CD4-positive, alpha-beta memory T cell (primary cell): ENCODE data around the gene GABRB1. TPM values are rescaled to one million over a fixed set of nuclear protein-coding genes. Genes with fewer than 3 reads are reported as not detected.

ENCODE experiments used
- CTCF ChIA-PET: fragments of 350-600 bp; sonication (Branson Sonifier 250); formaldehyde crosslinking; loops from one replicate; lab custom pipeline; 2021; ENCODE audit warnings: inconsistent platforms; ENCODE audit not compliant: partially characterized antibody; lab: Charles Lee
- POLR2A ChIA-PET: fragments of 350-600 bp; sonication (Branson Sonifier 250); formaldehyde crosslinking; loops from one replicate; lab custom pipeline; 2021; ENCODE audit not compliant: partially characterized antibody; lab: Charles Lee
- DNase-seq, 5 donors: peaks; one replicate each; pipeline versions ENCODE4 v3.0.0 to v3.0.0-alpha.2; 2020 to 2022; ENCODE audit warnings: mixed read lengths in 1 of 5
- H3K27ac ChIP-seq: one replicate; pipeline ENCODE4 v1.7.0; 2013; ENCODE audit warnings: low read depth, low read length
- H3K27me3 ChIP-seq: 2 replicates; pipeline ENCODE4 v1.7.0; 2013; ENCODE audit warnings: mild to moderate bottlenecking, low read length, moderate library complexity; ENCODE audit not compliant: insufficient read depth
- H3K36me3 ChIP-seq: 2 replicates; pipeline ENCODE4 v1.7.0; 2013; ENCODE audit warnings: mild to moderate bottlenecking, low read length, moderate library complexity; ENCODE audit not compliant: insufficient read depth
- H3K4me1 ChIP-seq: 2 replicates; pipeline ENCODE4 v1.7.0; 2013; ENCODE audit warnings: mild to moderate bottlenecking, low read length, moderate library complexity; ENCODE audit not compliant: insufficient read depth
- H3K4me3 ChIP-seq, 2 donors: one replicate each; pipeline ENCODE4 v1.7.0; 2013; ENCODE audit warnings: low read length in 2 of 2, mild to moderate bottlenecking in 1 of 2
- H3K9me3 ChIP-seq, 2 donors: one replicate each; pipeline ENCODE4 v1.7.0; 2013; ENCODE audit warnings: low read length in 2 of 2, control low read depth in 1 of 2; ENCODE audit not compliant: control insufficient read depth in 1 of 2
- H3K27ac Mint-ChIP-seq, 7 donors: one replicate each; pipeline ENCODE4 v1.8.0; 2020 to 2021; ENCODE audit warnings: mixed read lengths in 7 of 7, mild to moderate bottlenecking in 6 of 7, inconsistent platforms in 3 of 7, moderate library complexity in 3 of 7
- H3K27me3 Mint-ChIP-seq, 2 donors: one replicate each; pipeline ENCODE4 v1.8.0; 2020 to 2021; ENCODE audit warnings: mixed read lengths in 2 of 2
- H3K36me3 Mint-ChIP-seq, 2 donors: one replicate each; pipeline ENCODE4 v1.8.0; 2020 to 2021; ENCODE audit warnings: mixed read lengths in 2 of 2, inconsistent platforms in 1 of 2, mild to moderate bottlenecking in 1 of 2
- H3K4me1 Mint-ChIP-seq, 4 donors: one replicate each; pipeline ENCODE4 v1.8.0; 2020 to 2021; ENCODE audit warnings: mixed read lengths in 4 of 4, mild to moderate bottlenecking in 1 of 4
- H3K4me3 Mint-ChIP-seq, 8 donors: one replicate each; pipeline ENCODE4 v1.8.0; 2020 to 2021; ENCODE audit warnings: mixed read lengths in 8 of 8, mild to moderate bottlenecking in 7 of 8, moderate library complexity in 6 of 8, inconsistent platforms in 3 of 8
- H3K9me3 Mint-ChIP-seq, 8 donors: one replicate each; pipeline ENCODE4 v1.8.0; 2020 to 2021; ENCODE audit warnings: mixed read lengths in 8 of 8, mild to moderate bottlenecking in 5 of 8, inconsistent platforms in 3 of 8, moderate library complexity in 1 of 8
- intact Hi-C: fragments of 100-400 bp; cut with micrococcal nuclease; formaldehyde crosslinking; loops from one replicate; pipeline ENCODE4 v1.15.1; 2023
- polyA plus RNA-seq, 2 donors: library from polyadenylated mRNA; unstranded; fragments of 300-500 nt; fragmentation: Illumina TruSeq; gene quantifications; one replicate each; pipeline ENCODE4 v1.2.3, GENCODE V29; 2021
- total RNA-seq, 2 experiments: library from RNA; stranded (reverse); gene quantifications; one replicate each; pipeline ENCODE4 v1.2.3, GENCODE V29; 2021

Gene GABRB1
- total and polyA plus RNA-seq, 4 experiments from 2014 or later, result not detected

- no peak overlapping the region for H3K27ac ChIP-seq
- no peak overlapping the region for H3K27ac Mint-ChIP-seq
- H3K4me1 ChIP-seq, result no peaks in the 10 kb centered on the region
- ChIA-PET CTCF (no interaction called here), POLR2A (no interaction called here)
- no peak overlapping the region for H3K4me3 ChIP-seq
- H3K9me3 Mint-ChIP-seq, result no peaks in the 10 kb centered on the region
- H3K4me1 Mint-ChIP-seq, result no peaks in the 10 kb centered on the region
- no peaks in the 10 kb centered on the region for H3K27me3 ChIP-seq
- no peaks in the 10 kb centered on the region for H3K36me3 ChIP-seq
- no peaks in the 10 kb centered on the region for H3K9me3 ChIP-seq
- H3K27me3 Mint-ChIP-seq, result peaks cover 0 to 2% of the 10 kb centered on the region in 2 donors
- no peaks in the 10 kb centered on the region for H3K36me3 Mint-ChIP-seq
- DNase-seq, result no peak
- intact Hi-C loops, result no loop called here
- no peak overlapping the region for H3K4me3 Mint-ChIP-seq
These were observed 52.7 kb downstream of the GABRB1 start for GRCh38 chr4:47084111-47084510.

GRCh38 chr4:47084795-47085194 lies 53.4 kb downstream of the GABRB1 start:
- no peak overlapping the region for H3K4me3 Mint-ChIP-seq
- no peak overlapping the region for H3K27ac Mint-ChIP-seq
- no peaks in the 10 kb centered on the region for H3K27me3 ChIP-seq
- H3K4me1 ChIP-seq, result no peaks in the 10 kb centered on the region
- DNase-seq, result no peak
- H3K4me1 Mint-ChIP-seq, result no peaks in the 10 kb centered on the region
- H3K9me3 Mint-ChIP-seq, result no peaks in the 10 kb centered on the region
- H3K36me3 ChIP-seq, result no peaks in the 10 kb centered on the region
- H3K9me3 ChIP-seq, result no peaks in the 10 kb centered on the region
- POLR2A ChIA-PET, result no interaction called here
- no peaks in the 10 kb centered on the region for H3K36me3 Mint-ChIP-seq
- H3K27ac ChIP-seq, result no peak overlapping the region
- H3K4me3 ChIP-seq, result no peak overlapping the region
- CTCF ChIA-PET, result no interaction called here
- no peaks in the 10 kb centered on the region for H3K27me3 Mint-ChIP-seq
- intact Hi-C loops, result no loop called here

- Histone ChIP-seq H3K27me3 (no peaks in the 10 kb centered on the region), H3K4me3 (no peak overlapping the region), H3K27ac (no peak overlapping the region), H3K36me3 (no peaks in the 10 kb centered on the region), H3K9me3 (no peaks in the 10 kb centered on the region), H3K4me1 (no peaks in the 10 kb centered on the region)
- Mint-ChIP-seq H3K4me3 (no peak overlapping the region), H3K27me3 (peaks cover 2 to 3% of the 10 kb centered on the region in 2 donors), H3K4me1 (no peaks in the 10 kb centered on the region), H3K27ac (no peak overlapping the region), H3K36me3 (no peaks in the 10 kb centered on the region), H3K9me3 (no peaks in the 10 kb centered on the region)
- DNase-seq, result no peak
- intact Hi-C loops, result no loop called here
- ChIA-PET POLR2A (no interaction called here), CTCF (interaction anchor here (1.2 kb wide), 1 partner anchor 34 kb away, joined by 3 read pairs; no protein-coding TSS in a partner anchor)
These were observed 56.9 kb downstream of the GABRB1 start for GRCh38 chr4:47088298-47088697.

DNA sequence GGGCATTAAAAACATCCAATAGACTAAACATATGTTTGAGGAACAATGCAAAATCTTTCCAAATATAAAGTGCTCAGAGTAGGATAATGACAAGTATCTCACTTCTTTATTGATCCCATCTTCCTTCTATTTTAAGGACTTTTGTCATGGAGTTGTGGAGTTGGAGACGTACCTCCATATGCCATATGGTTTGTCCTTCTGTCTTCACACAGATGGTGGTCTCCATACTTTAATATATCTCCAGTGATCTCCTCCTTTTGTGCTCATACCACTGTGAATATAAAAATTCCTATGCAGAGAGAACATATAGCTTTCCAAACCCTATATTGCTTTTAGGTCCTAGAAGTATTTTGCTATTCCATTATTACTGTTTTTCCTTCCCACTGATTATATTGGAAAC lies 64.5 kb downstream of the GABRB1 start:
- CTCF ChIA-PET, result no interaction called here

GRCh38 chr4:47101453-47101852 lies 70.1 kb downstream of the GABRB1 start:
- H3K9me3 ChIP-seq, result no peaks in the 10 kb centered on the region
- ChIA-PET POLR2A (no interaction called here), CTCF (no interaction called here)
- no peaks in the 10 kb centered on the region for H3K4me1 ChIP-seq
- H3K27me3 ChIP-seq, result no peaks in the 10 kb centered on the region
- no peak for DNase-seq
- intact Hi-C loops, result no loop called here
- Mint-ChIP-seq H3K27me3 (peaks cover 0 to 5% of the 10 kb centered on the region in 2 donors), H3K27ac (no peak overlapping the region), H3K4me3 (no peak overlapping the region), H3K36me3 (no peaks in the 10 kb centered on the region), H3K9me3 (no peaks in the 10 kb centered on the region), H3K4me1 (no peaks in the 10 kb centered on the region)
- no peaks in the 10 kb centered on the region for H3K36me3 ChIP-seq
- H3K27ac ChIP-seq, result no peak overlapping the region
- no peak overlapping the region for H3K4me3 ChIP-seq

More for the DNA sequence above, 64.5 kb downstream of the GABRB1 start:
- H3K4me1 ChIP-seq, result no peaks in the 10 kb centered on the region
- Mint-ChIP-seq H3K4me3 (no peak overlapping the region), H3K27me3 (peaks cover 1 to 2% of the 10 kb centered on the region in 2 donors), H3K4me1 (no peaks in the 10 kb centered on the region), H3K36me3 (no peaks in the 10 kb centered on the region), H3K9me3 (no peaks in the 10 kb centered on the region), H3K27ac (no peak overlapping the region)
- H3K36me3 ChIP-seq, result no peaks in the 10 kb centered on the region
- H3K27ac ChIP-seq, result no peak overlapping the region
- POLR2A ChIA-PET, result no interaction called here
- H3K9me3 ChIP-seq, result no peaks in the 10 kb centered on the region
- H3K27me3 ChIP-seq, result no peaks in the 10 kb centered on the region
- intact Hi-C loops, result no loop called here
- DNase-seq, result no peak
- H3K4me3 ChIP-seq, result no peak overlapping the region

DNA sequence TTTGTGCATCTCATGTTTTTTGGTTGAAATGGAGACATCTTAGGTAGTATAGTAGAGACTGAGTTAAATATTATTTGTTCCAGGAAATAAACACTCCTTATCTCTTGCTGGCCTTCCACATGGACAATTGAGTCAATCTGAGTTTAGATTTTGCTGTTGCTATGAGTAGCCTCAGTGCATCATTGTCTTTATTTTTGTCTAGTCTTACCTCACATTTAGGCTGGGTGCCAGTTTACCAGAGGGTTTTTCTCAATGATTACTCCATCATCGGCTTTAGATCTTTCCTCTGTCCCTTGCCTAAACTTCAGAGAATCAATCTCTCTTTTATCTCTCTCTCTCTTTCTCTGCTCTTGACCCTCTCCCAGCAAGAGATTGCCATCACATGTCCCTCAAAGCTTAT lies 73.6 kb downstream of the GABRB1 start:
- Mint-ChIP-seq H3K36me3 (no peaks in the 10 kb centered on the region), H3K4me1 (no peaks in the 10 kb centered on the region), H3K4me3 (no peak overlapping the region), H3K27ac (no peak overlapping the region), H3K9me3 (no peaks in the 10 kb centered on the region), H3K27me3 (peaks cover 4 to 17% of the 10 kb centered on the region in 2 donors)
- intact Hi-C loops, result no loop called here
- Histone ChIP-seq H3K27ac (no peak overlapping the region), H3K27me3 (no peaks in the 10 kb centered on the region), H3K36me3 (no peaks in the 10 kb centered on the region), H3K4me3 (no peak overlapping the region), H3K9me3 (no peaks in the 10 kb centered on the region), H3K4me1 (no peaks in the 10 kb centered on the region)
- POLR2A ChIA-PET, result no interaction called here
- DNase-seq, result no peak
- CTCF ChIA-PET, result interaction anchor here (0.6 to 0.8 kb wide), 2 partner anchors 18 to 285 kb away, joined by 3 read pairs; no protein-coding TSS in a partner anchor

GRCh38 chr4:47106561-47106960 lies 75.2 kb downstream of the GABRB1 start:
- H3K4me3 ChIP-seq, result no peak overlapping the region
- Mint-ChIP-seq H3K27ac (no peak overlapping the region), H3K27me3 (peaks cover 6 to 17% of the 10 kb centered on the region in 2 donors), H3K36me3 (no peaks in the 10 kb centered on the region), H3K9me3 (no peaks in the 10 kb centered on the region), H3K4me1 (no peaks in the 10 kb centered on the region), H3K4me3 (no peak overlapping the region)
- H3K36me3 ChIP-seq, result no peaks in the 10 kb centered on the region
- H3K9me3 ChIP-seq, result no peaks in the 10 kb centered on the region
- no peak for DNase-seq
- ChIA-PET POLR2A (no interaction called here), CTCF (no interaction called here)
- no peaks in the 10 kb centered on the region for H3K4me1 ChIP-seq
- no peaks in the 10 kb centered on the region for H3K27me3 ChIP-seq
- H3K27ac ChIP-seq, result no peak overlapping the region
- intact Hi-C loops, result no loop called here

DNA sequence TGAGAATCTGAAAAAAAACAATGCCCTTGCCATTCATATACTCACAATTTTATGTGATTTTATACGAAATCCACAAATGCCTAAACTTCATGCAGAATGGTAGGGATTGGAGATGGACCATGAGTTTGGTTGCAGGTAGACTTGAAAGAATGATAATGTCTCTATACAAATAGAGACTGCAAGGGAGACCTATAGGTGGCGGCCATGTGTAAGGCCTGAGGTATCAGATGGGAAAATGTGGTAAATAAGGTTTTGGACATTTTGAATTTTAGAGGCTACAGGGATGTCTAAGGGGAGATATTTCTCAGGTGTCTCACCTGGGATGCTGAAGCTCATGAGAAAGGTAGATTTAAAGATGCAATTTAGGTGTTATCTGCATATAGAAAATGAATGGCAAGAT lies 78.0 kb downstream of the GABRB1 start:
- Histone ChIP-seq H3K9me3 (no peaks in the 10 kb centered on the region), H3K27ac (no peak overlapping the region), H3K4me1 (no peaks in the 10 kb centered on the region), H3K36me3 (no peaks in the 10 kb centered on the region), H3K27me3 (no peaks in the 10 kb centered on the region), H3K4me3 (no peak overlapping the region)
- no peaks in the 10 kb centered on the region for H3K9me3 Mint-ChIP-seq
- no peak overlapping the region for H3K4me3 Mint-ChIP-seq
- intact Hi-C loops, result no loop called here
- H3K4me1 Mint-ChIP-seq, result no peaks in the 10 kb centered on the region
- no peak for DNase-seq
- ChIA-PET CTCF (interaction anchor here (1.7 to 1.8 kb wide), 2 partner anchors 11 to 13 kb away, joined by 4 to 8 read pairs; no protein-coding TSS in a partner anchor), POLR2A (no interaction called here)
- H3K27me3 Mint-ChIP-seq, result peaks cover 6 to 19% of the 10 kb centered on the region in 2 donors
- no peaks in the 10 kb centered on the region for H3K36me3 Mint-ChIP-seq
- no peak overlapping the region for H3K27ac Mint-ChIP-seq
